ENCODE measurements around the gene THUMPD1.

DNA sequence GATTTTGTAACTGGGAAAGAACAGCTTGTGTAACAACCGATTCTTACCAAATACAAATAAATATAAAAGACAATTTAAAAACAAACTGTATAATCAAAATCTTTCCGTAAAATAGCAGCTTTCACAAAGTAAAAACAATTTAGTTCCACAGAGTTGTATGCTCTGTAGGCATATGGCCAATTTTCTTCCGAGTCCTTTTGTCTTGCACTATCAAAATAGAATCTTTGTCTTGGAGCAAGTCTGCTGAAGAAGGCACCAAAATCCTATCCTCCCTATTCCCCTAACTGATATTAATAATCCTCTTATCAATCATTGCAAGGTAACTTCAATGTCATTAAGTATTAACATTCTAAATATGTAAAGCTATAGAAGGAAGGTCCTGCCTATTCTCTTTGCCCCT lies 7.6 kb downstream of the THUMPD1 start:
- TF ChIP-seq, protein P1, sequence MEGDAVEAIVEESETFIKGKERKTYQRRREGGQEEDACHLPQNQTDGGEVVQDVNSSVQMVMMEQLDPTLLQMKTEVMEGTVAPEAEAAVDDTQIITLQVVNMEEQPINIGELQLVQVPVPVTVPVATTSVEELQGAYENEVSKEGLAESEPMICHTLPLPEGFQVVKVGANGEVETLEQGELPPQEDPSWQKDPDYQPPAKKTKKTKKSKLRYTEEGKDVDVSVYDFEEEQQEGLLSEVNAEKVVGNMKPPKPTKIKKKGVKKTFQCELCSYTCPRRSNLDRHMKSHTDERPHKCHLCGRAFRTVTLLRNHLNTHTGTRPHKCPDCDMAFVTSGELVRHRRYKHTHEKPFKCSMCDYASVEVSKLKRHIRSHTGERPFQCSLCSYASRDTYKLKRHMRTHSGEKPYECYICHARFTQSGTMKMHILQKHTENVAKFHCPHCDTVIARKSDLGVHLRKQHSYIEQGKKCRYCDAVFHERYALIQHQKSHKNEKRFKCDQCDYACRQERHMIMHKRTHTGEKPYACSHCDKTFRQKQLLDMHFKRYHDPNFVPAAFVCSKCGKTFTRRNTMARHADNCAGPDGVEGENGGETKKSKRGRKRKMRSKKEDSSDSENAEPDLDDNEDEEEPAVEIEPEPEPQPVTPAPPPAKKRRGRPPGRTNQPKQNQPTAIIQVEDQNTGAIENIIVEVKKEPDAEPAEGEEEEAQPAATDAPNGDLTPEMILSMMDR (IDR thresholded peaks at IDR 0.05 in 4 of 5, conservative IDR thresholded peaks at IDR 0.05 in 1 of 5): no peak
- TF ChIP-seq POLR2A (IDR thresholded peaks at IDR 0.05): no peak

All from gastrocnemius medialis (tissue), 4 donors.